RWPE1 (cell line): Measurements from ENCODE around the gene CES2.

Experiments
- CTCF ChIA-PET: fragments of 350-600 bp; sonication (Branson Sonifier 250); formaldehyde crosslinking; extraction: SDS; loops from one replicate; lab custom pipeline; 2021; lab: Yijun Ruan, JAX
- POLR2A ChIA-PET: fragments of 400-600 bp; formaldehyde crosslinking; extraction: SDS; loops from one replicate; lab custom pipeline; 2020; ENCODE audit warnings: antibody characterized with exemption; ENCODE audit not compliant: low non-redundant PET; lab: Yijun Ruan, JAX
- DNase-seq: peaks from one replicate; pipeline ENCODE4 v3.0.0; 2012; ENCODE audit warnings: low spot score
- H3K27ac ChIP-seq: fragments of 450-650 bp; 2 replicates; pipeline ENCODE4 v1.5.1; 2017
- CTCF ChIP-seq: fragments of 450-650 bp; conservative IDR thresholded peaks from 2 replicates; pipeline ENCODE4 v1.5.1; 2017; ENCODE audit warnings: low read depth, mild to moderate bottlenecking

Gene CES2

GRCh38 chr16:66924527-66925321 lies 10.6 kb upstream of the CES2 start:
- peak; percentile 50 for TF ChIP-seq CTCF
- POLR2A ChIA-PET = no interaction called here
- no peak overlapping the region for H3K27ac ChIP-seq
- CTCF ChIA-PET = no interaction called here
- no peak for DNase-seq

- ChIA-PET POLR2A (no interaction called here), CTCF (no interaction called here)
- TF ChIP-seq CTCF = no peak
- no peak for DNase-seq
- H3K27ac ChIP-seq = peak within 1 kb of the TSS; percentile 4; the same call in 1 of the 2 replicates
Observed at GRCh38 chr16:66925322-66925840, 9.9 kb upstream of the CES2 start, which contains the start of gene RRAD. Gene RRAD, minus strand, starts transcription at chr16:66925535. Its CDS starts 356 bp downstream, at chr16:66925179.

- TF ChIP-seq CTCF = no peak
- POLR2A ChIA-PET = no interaction called here
- CTCF ChIA-PET = interaction anchor here (0.5 to 1.3 kb wide), 2 partner anchors 7 to 31 kb away, joined by 3 to 7 read pairs; no protein-coding TSS in a partner anchor
- peak overlapping the region; percentile 60 for H3K27ac ChIP-seq
- DNase-seq = no peak
Observed at GRCh38 chr16:66926171-66926947, 9.0 kb upstream of the CES2 start.

GRCh38 chr16:66926961-66927436 lies 8.3 kb upstream of the CES2 start:
- peak overlapping the region; percentile 60 for H3K27ac ChIP-seq
- POLR2A ChIA-PET = no interaction called here
- peak; percentile 61 for DNase-seq
- CTCF ChIA-PET = interaction anchor here (1.3 kb wide), 1 partner anchor 32 kb away, joined by 7 read pairs; no protein-coding TSS in a partner anchor
- no peak for TF ChIP-seq CTCF

- peak overlapping the region; percentile 60 for H3K27ac ChIP-seq
- peak; percentile 61 for DNase-seq
Observed at GRCh38 chr16:66927918-66928649, 7.2 kb upstream of the CES2 start.

More at GRCh38 chr16:66927918-66928649, 7.2 kb upstream of the CES2 start:
- POLR2A ChIA-PET = no interaction called here
- CTCF ChIA-PET = interaction anchor here (0.6 to 1.3 kb wide), 3 partner anchors 33 to 227 kb away, joined by 3 to 18 read pairs (median 3); no protein-coding TSS in a partner anchor
- TF ChIP-seq CTCF = no peak
